K562 (cell line): ENCODE results near the gene PTPRR. TPM values are rescaled to one million over a fixed set of nuclear protein-coding genes. Genes with fewer than 3 reads are reported as not detected.

Experiments
- ATAC-seq: fragments of 200-7000 bp; cut with Tn5 transposase; 3 replicates; pipeline ENCODE4 v1.9.1; 2020; ENCODE audit warnings: moderate library complexity
- BruUV-seq: library from RNA; stranded (reverse); fragments of 400-500 nt; replicated peaks from 2 replicates; lab custom pipeline; 2021; lab: Mats Ljungman, UMichigan
- CTCF ChIA-PET: fragments of 300-600 bp; formaldehyde crosslinking; extraction: SDS; loops from one replicate; lab custom pipeline; 2021; ENCODE audit warnings: low intra/inter-chr PET ratio; lab: Yijun Ruan, JAX
- POLR2A ChIA-PET: fragments of 300-600, 350-650 bp; sonication (Branson Sonifier 250); formaldehyde crosslinking; extraction: SDS; loops from one replicate; lab custom pipeline; 2021; ENCODE audit warnings: antibody characterized with exemption, inconsistent platforms; lab: Yijun Ruan, JAX
- DNase-seq, 4 experiments: peaks; one replicate each; pipeline versions ENCODE4 v3.0.0 to v3.0.0-alpha.2; 2011 to 2018; ENCODE audit warnings: low spot score in 3 of 4, mixed read lengths in 3 of 4; ENCODE audit errors: extremely low read depth in 1 of 4
- FAIRE-seq: peaks from 2 replicates; lab custom pipeline; 2011; peaks lifted over from hg19 to GRCh38; lab: Jason Lieb, UNC
- H2AFZ ChIP-seq: 2 replicates; pipeline ENCODE4 v1.6.0; 2011; ENCODE audit warnings: low read depth, low read length, control low read depth, inconsistent platforms
- H3K27ac ChIP-seq: fragments of 200-600 bp; 3 replicates; pipeline ENCODE4 v1.8.0; 2011; ENCODE audit warnings: low read depth, mild to moderate bottlenecking, control low read depth, inconsistent platforms, low read length, moderate library complexity, mixed read lengths; ENCODE audit errors: extremely low read depth
- H3K27me3 ChIP-seq, 2 experiments: fragments of 300-600 bp in 1 of 2; 2 replicates in 1 of 2; 3 replicates in 1 of 2; pipeline versions ENCODE4 v1.6.0 to v1.8.0; 2011; ENCODE audit warnings: inconsistent platforms in 2 of 2, low read length in 2 of 2, mild to moderate bottlenecking in 1 of 2, mixed read lengths in 1 of 2, moderate library complexity in 1 of 2; ENCODE audit not compliant: control insufficient read depth in 2 of 2, insufficient read depth in 2 of 2
- H3K36me3 ChIP-seq: fragments of 300-600 bp; 3 replicates; pipeline ENCODE4 v1.8.0; 2011; ENCODE audit warnings: mild to moderate bottlenecking, low read length, inconsistent platforms; ENCODE audit not compliant: control insufficient read depth, insufficient read depth
- H3K4me1 ChIP-seq, 2 experiments: fragments of 200-600 bp in 1 of 2; replicated peaks in 1 of 2; 2 replicates in 1 of 2; 3 replicates in 1 of 2; pipeline versions ENCODE4 v1.5.1 to v1.8.0; 2011; ENCODE audit warnings: inconsistent platforms in 2 of 2, low read length in 2 of 2, mild to moderate bottlenecking in 1 of 2, mixed read lengths in 1 of 2, moderate library complexity in 1 of 2; ENCODE audit not compliant: control insufficient read depth in 2 of 2, insufficient read depth in 2 of 2
- H3K4me2 ChIP-seq: 2 replicates; pipeline ENCODE4 v1.6.1; 2011; ENCODE audit warnings: low read length, control low read depth, inconsistent platforms, mixed read lengths; ENCODE audit not compliant: insufficient read depth
- H3K4me3 ChIP-seq: fragments of 200-600 bp; sonication (generic), shearing (Covaris generic); 2 replicates; pipeline ENCODE4 v1.5.1; 2016; ENCODE audit warnings: control low read depth, inconsistent platforms
- H3K79me2 ChIP-seq: fragments of 200-600 bp; 3 replicates; pipeline ENCODE4 v1.8.0; 2011; ENCODE audit warnings: low read length, inconsistent platforms; ENCODE audit not compliant: control insufficient read depth, insufficient read depth
- H3K9ac ChIP-seq, 2 experiments: 2 replicates each; pipeline versions ENCODE4 v1.6.0 to v1.6.1; 2011; ENCODE audit warnings: low read depth in 2 of 2, low read length in 2 of 2, control low read depth in 1 of 2, inconsistent platforms in 1 of 2, mild to moderate bottlenecking in 1 of 2, mixed read lengths in 1 of 2; ENCODE audit not compliant: insufficient read depth in 1 of 2
- H3K9me1 ChIP-seq: one replicate; pipeline ENCODE4 v1.6.0; 2011; ENCODE audit warnings: inconsistent platforms, mild to moderate bottlenecking, low read length, moderate library complexity; ENCODE audit not compliant: control insufficient read depth, insufficient read depth
- H3K9me3 ChIP-seq: replicated peaks from 2 replicates; pipeline ENCODE4 v1.5.1; 2011; ENCODE audit warnings: low read depth, low read length, inconsistent platforms; ENCODE audit not compliant: control insufficient read depth, insufficient read depth
- H4K20me1 ChIP-seq: replicated peaks from 2 replicates; pipeline ENCODE4 v1.6.1; 2011; ENCODE audit warnings: low read length, inconsistent platforms, mixed read lengths; ENCODE audit not compliant: control insufficient read depth, insufficient read depth
- ATF7 ChIP-seq: fragments of 450-650 bp; IDR thresholded peaks from 2 replicates; pipeline ENCODE4 v1.7.1; 2014; ENCODE audit warnings: mild to moderate bottlenecking, moderate library complexity
- DNMT1 ChIP-seq: fragments of 450-650 bp; IDR thresholded peaks from 2 replicates; pipeline ENCODE4 v1.6.1; 2016; ENCODE audit warnings: antibody characterized with exemption, mild to moderate bottlenecking
- EWSR1 ChIP-seq: fragments of 450-650 bp; IDR thresholded peaks from 2 replicates; pipeline ENCODE4 v1.6.1; 2018; ENCODE audit warnings: borderline replicate concordance, mild to moderate bottlenecking, low read depth, moderate library complexity; ENCODE audit not compliant: partially characterized antibody
- HMBOX1 ChIP-seq: sonication (generic); IDR thresholded peaks from 2 replicates; pipeline ENCODE4 v1.6.1; 2016
- PPARD ChIP-seq: fragments of 250-450 bp; sonication (Bioruptor Pico); IDR thresholded peaks from 2 replicates; pipeline ENCODE4 v1.8.0; 2022; ENCODE audit warnings: inconsistent platforms, mild to moderate bottlenecking, moderate library complexity
- SMC3 ChIP-seq: conservative IDR thresholded peaks from 2 replicates; pipeline ENCODE4 v1.6.1; 2011; ENCODE audit warnings: low read depth, low read length, improper control_type of control experiment; ENCODE audit not compliant: insufficient read depth
- TCF3 ChIP-seq: sonication (generic); formaldehyde crosslinking; IDR thresholded peaks from 2 replicates; pipeline ENCODE4 v1.4.0; 2020; ENCODE audit warnings: mild to moderate bottlenecking, missing genetic modification reagents
- ZBTB8A ChIP-seq: fragments of 450-650 bp; IDR thresholded peaks from 2 replicates; pipeline ENCODE4 v1.6.1; 2018; ENCODE audit warnings: mild to moderate bottlenecking, moderate library complexity; ENCODE audit not compliant: partially characterized antibody
- WGBS: fragments of 100-300 bp; shearing (Covaris generic); methylation state at CpG from one replicate; pipeline ENCODE4 v1.1.6; 2016; ENCODE audit warnings: low coverage, mixed read lengths; ENCODE audit not compliant: insufficient coverage; ENCODE audit errors: missing lambda C conversion rate; 5-methylcytosine and 5-hydroxymethylcytosine counted together
- in situ Hi-C: fragments of 300-500 bp; cut with MboI; formaldehyde crosslinking; loops from 4 replicates; pipeline ENCODE4 v1.15.0; 2018; ENCODE audit warnings: inconsistent platforms, mixed read lengths
- intact Hi-C: fragments of 100-400 bp; cut with micrococcal nuclease; formaldehyde crosslinking; loops from 2 replicates; pipeline ENCODE4 v1.14.2; 2022
- polyA plus RNA-seq, 8 experiments: library from polyadenylated mRNA; depleted of rRNA in 4 of 8; stranded (reverse) in 5 of 8; unstranded in 3 of 8; fragments of >200 nt; fragmentation: Nextera tagmentation in 2 of 8; fragmentation: Illumina TruSeq in 1 of 8; extraction: Ambion mirVana in 2 of 8; extraction: Trizol in 1 of 8; gene quantifications; 2 replicates each; pipeline versions ENCODE4 v1.2.1 to v1.2.3, GENCODE V29; 2011 to 2014; ENCODE audit warnings: inconsistent platforms in 1 of 8, missing spikeins in 1 of 8
- total RNA-seq, 7 experiments: library from RNA; depleted of rRNA in 6 of 7; stranded (reverse); fragments of >200 nt in 6 of 7; fragmentation: Illumina TruSeq in 2 of 7; extraction: Trizol in 2 of 7; gene quantifications; 2 replicates each; pipeline versions ENCODE4 v1.2.1 to v1.2.3, GENCODE V29; 2011 to 2021; ENCODE audit warnings: low replicate concordance in 1 of 7

PTPRR gene
- total and polyA plus RNA-seq, 9 of the 15 experiments (the other 6 are each of a cell fraction or from before 2014, with no cell fraction given): 6.6 to 41.7 (median 12.3) TPM

- no peaks in the 10 kb centered on the region for H3K9me1 ChIP-seq
- H3K27me3 ChIP-seq: no peaks in the 10 kb centered on the region
- POLR2A ChIA-PET: interaction anchor here (0.8 kb wide), 1 partner anchor 9 kb away, joined by 3 read pairs; no protein-coding TSS in a partner anchor
- ATAC-seq (no peak), DNase-seq (no peak), FAIRE-seq (no peak)
- H2AFZ ChIP-seq: no peak overlapping the region
- TF ChIP-seq DNMT1 (no peak), PPARD (CRISPR knock-in tag) (no peak), ZBTB8A (no peak), SMC3 (no peak), HMBOX1 (no peak), EWSR1 (no peak), TCF3 (no peak), ATF7 (no peak)
- CTCF ChIA-PET: no interaction called here
- H3K9ac ChIP-seq: no peak overlapping the region
- no peak overlapping the region for H3K27ac ChIP-seq
- H3K9me3 ChIP-seq: no peaks in the 10 kb centered on the region
- WGBS: 0% methylated on average over 1 of the region's 1 CpG
- H3K79me2 ChIP-seq: no peaks in the 10 kb centered on the region
- BruUV-seq: no TSS peak
- H3K4me2 ChIP-seq: no peak overlapping the region
- H4K20me1 ChIP-seq: no peaks in the 10 kb centered on the region
- intact Hi-C loops: no loop called here
- no peaks in the 10 kb centered on the region for H3K36me3 ChIP-seq
- in situ Hi-C loops: no loop called here
- H3K4me1 ChIP-seq: no peaks in the 10 kb centered on the region
- no peak overlapping the region for H3K4me3 ChIP-seq
These were observed 147.7 kb downstream of the PTPRR start for GRCh38 chr12:70772836-70773235.
